HepG2 (cell line): ENCODE measurements around the gene INTS3. TPM values are rescaled to one million over a fixed set of nuclear protein-coding genes. Genes with fewer than 3 reads are reported as not detected.

ENCODE experiments used
- ATAC-seq: fragments of 200-7000 bp; cut with Tn5 transposase; 3 replicates; pipeline ENCODE4 v1.9.1; 2020; ENCODE audit warnings: mild to moderate bottlenecking, moderate library complexity
- BruUV-seq: library from RNA; stranded (reverse); fragments of 400-500 nt; replicated peaks from 2 replicates; lab custom pipeline; 2021; lab: Mats Ljungman, UMichigan
- CTCF ChIA-PET: fragments of 300-600 bp; formaldehyde crosslinking; extraction: SDS; loops from one replicate; lab custom pipeline; 2021; ENCODE audit warnings: low total read pairs, inconsistent platforms, low intra/inter-chr PET ratio; lab: Yijun Ruan, JAX
- POLR2A ChIA-PET: fragments of 350-600 bp; sonication (Branson Sonifier 250); formaldehyde crosslinking; loops from one replicate; lab custom pipeline; 2020; ENCODE audit warnings: antibody characterized with exemption, inconsistent platforms; lab: Yijun Ruan, JAX
- DNase-seq: peaks from one replicate; pipeline ENCODE4 v3.0.0-alpha.2; 2015; ENCODE audit warnings: low spot score
- FAIRE-seq: peaks from 3 replicates; lab custom pipeline; 2011; peaks lifted over from hg19 to GRCh38; lab: Jason Lieb, UNC
- H2AFZ ChIP-seq: one replicate; pipeline ENCODE4 v1.6.1; 2011; ENCODE audit warnings: low read length, inconsistent platforms
- H3K27ac ChIP-seq: fragments of 300-600 bp; 3 replicates; pipeline ENCODE4 v1.8.0; 2011; ENCODE audit warnings: mixed run types, mild to moderate bottlenecking, mixed read lengths, low read length, inconsistent platforms; ENCODE audit not compliant: insufficient read depth; ENCODE audit errors: extremely low read length
- H3K27me3 ChIP-seq, 2 experiments: fragments of 200-600 bp in 1 of 2; 2 replicates in 1 of 2; 3 replicates in 1 of 2; pipeline versions ENCODE4 v1.6.0 to v1.8.0; 2011; ENCODE audit warnings: low read length in 2 of 2, mild to moderate bottlenecking in 2 of 2, moderate library complexity in 2 of 2, inconsistent platforms in 1 of 2; ENCODE audit not compliant: insufficient read depth in 2 of 2, control insufficient read depth in 1 of 2
- H3K36me3 ChIP-seq, 2 experiments: fragments of 200-600 bp in 1 of 2; replicated peaks in 1 of 2; 2 replicates in 1 of 2; 3 replicates in 1 of 2; pipeline versions ENCODE4 v1.5.1 to v1.8.0; 2011; ENCODE audit warnings: low read length in 2 of 2, inconsistent platforms in 1 of 2; ENCODE audit not compliant: insufficient read depth in 2 of 2, control insufficient read depth in 1 of 2
- H3K4me1 ChIP-seq: 2 replicates; pipeline ENCODE4 v1.5.1; 2012; ENCODE audit warnings: low read length, inconsistent platforms; ENCODE audit not compliant: insufficient read depth
- H3K4me2 ChIP-seq: 2 replicates; pipeline ENCODE4 v1.6.0; 2011; ENCODE audit warnings: low read depth, low read length, inconsistent platforms
- H3K4me3 ChIP-seq, 3 experiments: fragments of 200-600 bp in 1 of 3; sonication (generic), shearing (Covaris generic) in 1 of 3; replicated peaks in 1 of 3; 2 replicates each; pipeline ENCODE4 v1.5.1; 2011 to 2016; ENCODE audit warnings: low read length in 3 of 3, inconsistent platforms in 2 of 3, low read depth in 2 of 3, mild to moderate bottlenecking in 2 of 3, control low read depth in 1 of 3, mixed read lengths in 1 of 3; ENCODE audit not compliant: insufficient read depth in 1 of 3
- H3K79me2 ChIP-seq: one replicate; pipeline ENCODE4 v1.6.1; 2011; ENCODE audit warnings: low read length, inconsistent platforms; ENCODE audit not compliant: insufficient read depth
- H3K9ac ChIP-seq: 2 replicates; pipeline ENCODE4 v1.6.0; 2011; ENCODE audit warnings: mild to moderate bottlenecking, low read depth, low read length, inconsistent platforms; ENCODE audit not compliant: insufficient read depth
- H3K9me3 ChIP-seq: 2 replicates; pipeline ENCODE4 v1.5.1; 2012; ENCODE audit warnings: mild to moderate bottlenecking, low read length
- H4K20me1 ChIP-seq: 2 replicates; pipeline ENCODE4 v1.6.0; 2011; ENCODE audit warnings: inconsistent platforms, mild to moderate bottlenecking, low read length, moderate library complexity; ENCODE audit not compliant: insufficient read depth
- HNF4G ChIP-seq, 2 experiments: sonication (generic) in 1 of 2; formaldehyde crosslinking in 1 of 2; IDR thresholded peaks; 2 replicates each; pipeline versions ENCODE4 v1.4.0 to v1.6.1; 2011 to 2020; ENCODE audit warnings: borderline replicate concordance in 2 of 2, low read depth in 2 of 2, mild to moderate bottlenecking in 2 of 2, low read length in 1 of 2, missing genetic modification reagents in 1 of 2, moderate library complexity in 1 of 2
- MATR3 ChIP-seq: sonication (generic); formaldehyde crosslinking; IDR thresholded peaks from 2 replicates; pipeline ENCODE4 v1.4.0; 2020; ENCODE audit warnings: missing genetic modification reagents
- NCOA1 ChIP-seq: sonication (generic); formaldehyde crosslinking; IDR thresholded peaks from 2 replicates; pipeline ENCODE4 v1.9.0; 2021; ENCODE audit warnings: missing genetic modification reagents
- PTBP1 ChIP-seq: fragments of 200-400 bp; formaldehyde crosslinking; IDR thresholded peaks from 2 replicates; pipeline ENCODE4 v1.6.1; 2018; ENCODE audit warnings: low read length, low read depth; ENCODE audit not compliant: poor library complexity, severe bottlenecking
- SNAPC2 ChIP-seq: sonication (generic); formaldehyde crosslinking; IDR thresholded peaks from 2 replicates; pipeline ENCODE4 v1.8.1; 2022; ENCODE audit warnings: mild to moderate bottlenecking, missing genetic modification reagents
- ZBTB20 ChIP-seq: sonication (generic); formaldehyde crosslinking; IDR thresholded peaks from 2 replicates; pipeline ENCODE4 v1.8.1; 2023; ENCODE audit warnings: missing genetic modification reagents, low read depth, mild to moderate bottlenecking, borderline replicate concordance
- ZNF224 ChIP-seq: sonication (generic); formaldehyde crosslinking; IDR thresholded peaks from 2 replicates; pipeline ENCODE4 v1.5.0; 2020; ENCODE audit warnings: mild to moderate bottlenecking, missing genetic modification reagents
- WGBS: methylation state at CpG from one replicate; pipeline ENCODE4 v1.1.6; 2017; ENCODE audit warnings: low lambda C conversion rate; 5-methylcytosine and 5-hydroxymethylcytosine counted together
- in situ Hi-C: cut with HindIII; loops from 2 replicates; pipeline ENCODE4 v1.10.0; 2017; ENCODE audit warnings: low pct_unique_long_range_greater_than_20kb; ENCODE audit not compliant: extremely low pct_ligation_motif_present
- intact Hi-C: fragments of 100-400 bp; cut with micrococcal nuclease; formaldehyde crosslinking; loops from one replicate; pipeline ENCODE4 v1.10.0; 2022; ENCODE audit not compliant: unreplicated experiment
- polyA plus RNA-seq, 8 experiments: library from polyadenylated mRNA; depleted of rRNA in 3 of 8; stranded (reverse) in 7 of 8; unstranded in 1 of 8; fragments of >200 nt; fragmentation: Illumina TruSeq in 4 of 8; extraction: Trizol in 4 of 8; gene quantifications; 2 replicates each; pipeline versions ENCODE4 v1.2.1 to v1.2.3, GENCODE V29; 2011 to 2016; ENCODE audit warnings: low read depth in 4 of 8, missing spikeins in 1 of 8, mixed read lengths in 1 of 8; ENCODE audit not compliant: insufficient read depth in 1 of 8
- total RNA-seq, 5 experiments: library from RNA; depleted of rRNA; stranded (reverse); fragments of >200 nt; fragmentation: Illumina TruSeq; extraction: Trizol; gene quantifications; 2 replicates each; pipeline ENCODE4 v1.2.3, GENCODE V29; 2016; ENCODE audit warnings: low read depth in 1 of 5
- TF ChIP-seq, protein P1 (sequence below): sonication (generic); formaldehyde crosslinking; IDR thresholded peaks from 2 replicates; pipeline ENCODE4 v1.5.0; 2020; ENCODE audit warnings: mild to moderate bottlenecking, missing genetic modification reagents, borderline replicate concordance
- TF ChIP-seq, protein P2 (sequence below): sonication (generic); formaldehyde crosslinking; IDR thresholded peaks from 2 replicates; pipeline ENCODE4 v1.4.0; 2020; ENCODE audit warnings: missing genetic modification reagents
- TF ChIP-seq, protein P3 (sequence below): sonication (generic); formaldehyde crosslinking; IDR thresholded peaks from 2 replicates; pipeline ENCODE4 v1.4.0; 2020; ENCODE audit warnings: mild to moderate bottlenecking, missing genetic modification reagents

INTS3 gene
- total and polyA plus RNA-seq, 2 of the 13 experiments (the other 11 are each of a cell fraction or from before 2014, with no cell fraction given) = 17.2 to 27.2 TPM

DNA sequence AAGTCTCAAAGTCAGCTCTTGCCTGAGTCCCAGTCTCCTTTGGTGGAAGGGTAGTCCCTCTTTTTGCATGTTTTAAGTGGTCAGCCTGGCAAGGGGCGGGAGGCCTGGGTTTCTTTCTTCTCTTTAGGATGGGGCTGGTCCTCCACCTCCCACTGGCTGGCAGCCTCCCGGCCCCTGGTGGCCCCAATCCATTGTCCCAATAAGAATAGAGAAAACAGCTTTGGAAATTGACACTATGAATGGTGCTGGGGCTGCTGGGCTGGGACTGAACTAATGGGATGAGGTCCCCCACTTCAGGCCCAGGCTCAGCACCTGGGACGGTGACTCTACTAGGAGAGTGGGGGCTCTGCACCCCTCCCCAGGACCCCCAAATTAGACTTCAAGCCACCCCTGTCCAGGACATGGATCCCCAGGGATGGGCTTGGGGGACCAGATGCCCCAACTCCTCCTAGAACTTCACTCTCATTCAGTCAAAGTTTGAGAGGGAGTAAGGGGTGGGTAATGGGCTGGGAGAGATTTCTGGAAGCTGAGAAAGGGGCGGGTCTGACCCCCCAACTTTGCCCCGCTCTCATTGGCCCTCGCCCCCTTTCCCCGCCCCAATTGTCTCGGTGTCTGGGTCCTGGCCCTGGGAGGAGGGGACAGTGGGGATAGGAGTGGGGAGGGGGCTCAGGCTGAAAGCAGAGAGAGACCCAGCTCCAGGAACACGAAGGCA, 65.6 kb downstream of the INTS3 start:
- H3K79me2 ChIP-seq = no peaks in the 10 kb centered on the region
- no peaks in the 10 kb centered on the region for H3K36me3 ChIP-seq
- no peak for DNase-seq
- BruUV-seq = no TSS peak
- no peak for FAIRE-seq
- H3K27me3 ChIP-seq = peaks cover 7 to 61% of the 10 kb centered on the region in 2 experiments; a peak in 4 of 5 replicates
- no peak overlapping the region for H2AFZ ChIP-seq
- 22% methylated on average over 6 of the region's 9 CpGs for WGBS
- in situ Hi-C loops (no loop called here), intact Hi-C loops (no loop called here)
- ATAC-seq = no peak
- CTCF ChIA-PET = no interaction called here
- no peak overlapping the region for H3K4me2 ChIP-seq
- H3K9me3 ChIP-seq = no peaks in the 10 kb centered on the region
- H3K4me3 ChIP-seq = no peak overlapping the region
- no peak overlapping the region for H3K27ac ChIP-seq
- POLR2A ChIA-PET = interaction anchor here (0.7 kb wide), 1 partner anchor 10 kb away, joined by 3 read pairs; no protein-coding TSS in a partner anchor
- H3K4me1 ChIP-seq = peaks cover 63% of the 10 kb centered on the region
- H4K20me1 ChIP-seq = no peaks in the 10 kb centered on the region
- TF ChIP-seq, protein P1, sequence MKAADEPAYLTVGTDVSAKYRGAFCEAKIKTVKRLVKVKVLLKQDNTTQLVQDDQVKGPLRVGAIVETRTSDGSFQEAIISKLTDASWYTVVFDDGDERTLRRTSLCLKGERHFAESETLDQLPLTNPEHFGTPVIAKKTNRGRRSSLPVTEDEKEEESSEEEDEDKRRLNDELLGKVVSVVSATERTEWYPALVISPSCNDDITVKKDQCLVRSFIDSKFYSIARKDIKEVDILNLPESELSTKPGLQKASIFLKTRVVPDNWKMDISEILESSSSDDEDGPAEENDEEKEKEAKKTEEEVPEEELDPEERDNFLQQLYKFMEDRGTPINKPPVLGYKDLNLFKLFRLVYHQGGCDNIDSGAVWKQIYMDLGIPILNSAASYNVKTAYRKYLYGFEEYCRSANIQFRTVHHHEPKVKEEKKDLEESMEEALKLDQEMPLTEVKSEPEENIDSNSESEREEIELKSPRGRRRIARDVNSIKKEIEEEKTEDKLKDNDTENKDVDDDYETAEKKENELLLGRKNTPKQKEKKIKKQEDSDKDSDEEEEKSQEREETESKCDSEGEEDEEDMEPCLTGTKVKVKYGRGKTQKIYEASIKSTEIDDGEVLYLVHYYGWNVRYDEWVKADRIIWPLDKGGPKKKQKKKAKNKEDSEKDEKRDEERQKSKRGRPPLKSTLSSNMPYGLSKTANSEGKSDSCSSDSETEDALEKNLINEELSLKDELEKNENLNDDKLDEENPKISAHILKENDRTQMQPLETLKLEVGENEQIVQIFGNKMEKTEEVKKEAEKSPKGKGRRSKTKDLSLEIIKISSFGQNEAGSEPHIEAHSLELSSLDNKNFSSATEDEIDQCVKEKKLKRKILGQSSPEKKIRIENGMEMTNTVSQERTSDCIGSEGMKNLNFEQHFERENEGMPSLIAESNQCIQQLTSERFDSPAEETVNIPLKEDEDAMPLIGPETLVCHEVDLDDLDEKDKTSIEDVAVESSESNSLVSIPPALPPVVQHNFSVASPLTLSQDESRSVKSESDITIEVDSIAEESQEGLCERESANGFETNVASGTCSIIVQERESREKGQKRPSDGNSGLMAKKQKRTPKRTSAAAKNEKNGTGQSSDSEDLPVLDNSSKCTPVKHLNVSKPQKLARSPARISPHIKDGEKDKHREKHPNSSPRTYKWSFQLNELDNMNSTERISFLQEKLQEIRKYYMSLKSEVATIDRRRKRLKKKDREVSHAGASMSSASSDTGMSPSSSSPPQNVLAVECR (CRISPR knock-in tag) = no peak
- TF ChIP-seq, protein P2, sequence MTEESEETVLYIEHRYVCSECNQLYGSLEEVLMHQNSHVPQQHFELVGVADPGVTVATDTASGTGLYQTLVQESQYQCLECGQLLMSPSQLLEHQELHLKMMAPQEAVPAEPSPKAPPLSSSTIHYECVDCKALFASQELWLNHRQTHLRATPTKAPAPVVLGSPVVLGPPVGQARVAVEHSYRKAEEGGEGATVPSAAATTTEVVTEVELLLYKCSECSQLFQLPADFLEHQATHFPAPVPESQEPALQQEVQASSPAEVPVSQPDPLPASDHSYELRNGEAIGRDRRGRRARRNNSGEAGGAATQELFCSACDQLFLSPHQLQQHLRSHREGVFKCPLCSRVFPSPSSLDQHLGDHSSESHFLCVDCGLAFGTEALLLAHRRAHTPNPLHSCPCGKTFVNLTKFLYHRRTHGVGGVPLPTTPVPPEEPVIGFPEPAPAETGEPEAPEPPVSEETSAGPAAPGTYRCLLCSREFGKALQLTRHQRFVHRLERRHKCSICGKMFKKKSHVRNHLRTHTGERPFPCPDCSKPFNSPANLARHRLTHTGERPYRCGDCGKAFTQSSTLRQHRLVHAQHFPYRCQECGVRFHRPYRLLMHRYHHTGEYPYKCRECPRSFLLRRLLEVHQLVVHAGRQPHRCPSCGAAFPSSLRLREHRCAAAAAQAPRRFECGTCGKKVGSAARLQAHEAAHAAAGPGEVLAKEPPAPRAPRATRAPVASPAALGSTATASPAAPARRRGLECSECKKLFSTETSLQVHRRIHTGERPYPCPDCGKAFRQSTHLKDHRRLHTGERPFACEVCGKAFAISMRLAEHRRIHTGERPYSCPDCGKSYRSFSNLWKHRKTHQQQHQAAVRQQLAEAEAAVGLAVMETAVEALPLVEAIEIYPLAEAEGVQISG = no peak
- TF ChIP-seq ZBTB20 (CRISPR knock-in tag) = no peak
- no peak for TF ChIP-seq HNF4G (IDR thresholded peaks at IDR 0.05; ENCODE audit: borderline replicate concordance, low read depth, low read length)
- no peak for TF ChIP-seq HNF4G (CRISPR knock-in tag; IDR thresholded peaks at IDR 0.05; ENCODE audit: borderline replicate concordance, low read depth)
- no peak for TF ChIP-seq MATR3 (CRISPR knock-in tag)
- TF ChIP-seq, protein P3, sequence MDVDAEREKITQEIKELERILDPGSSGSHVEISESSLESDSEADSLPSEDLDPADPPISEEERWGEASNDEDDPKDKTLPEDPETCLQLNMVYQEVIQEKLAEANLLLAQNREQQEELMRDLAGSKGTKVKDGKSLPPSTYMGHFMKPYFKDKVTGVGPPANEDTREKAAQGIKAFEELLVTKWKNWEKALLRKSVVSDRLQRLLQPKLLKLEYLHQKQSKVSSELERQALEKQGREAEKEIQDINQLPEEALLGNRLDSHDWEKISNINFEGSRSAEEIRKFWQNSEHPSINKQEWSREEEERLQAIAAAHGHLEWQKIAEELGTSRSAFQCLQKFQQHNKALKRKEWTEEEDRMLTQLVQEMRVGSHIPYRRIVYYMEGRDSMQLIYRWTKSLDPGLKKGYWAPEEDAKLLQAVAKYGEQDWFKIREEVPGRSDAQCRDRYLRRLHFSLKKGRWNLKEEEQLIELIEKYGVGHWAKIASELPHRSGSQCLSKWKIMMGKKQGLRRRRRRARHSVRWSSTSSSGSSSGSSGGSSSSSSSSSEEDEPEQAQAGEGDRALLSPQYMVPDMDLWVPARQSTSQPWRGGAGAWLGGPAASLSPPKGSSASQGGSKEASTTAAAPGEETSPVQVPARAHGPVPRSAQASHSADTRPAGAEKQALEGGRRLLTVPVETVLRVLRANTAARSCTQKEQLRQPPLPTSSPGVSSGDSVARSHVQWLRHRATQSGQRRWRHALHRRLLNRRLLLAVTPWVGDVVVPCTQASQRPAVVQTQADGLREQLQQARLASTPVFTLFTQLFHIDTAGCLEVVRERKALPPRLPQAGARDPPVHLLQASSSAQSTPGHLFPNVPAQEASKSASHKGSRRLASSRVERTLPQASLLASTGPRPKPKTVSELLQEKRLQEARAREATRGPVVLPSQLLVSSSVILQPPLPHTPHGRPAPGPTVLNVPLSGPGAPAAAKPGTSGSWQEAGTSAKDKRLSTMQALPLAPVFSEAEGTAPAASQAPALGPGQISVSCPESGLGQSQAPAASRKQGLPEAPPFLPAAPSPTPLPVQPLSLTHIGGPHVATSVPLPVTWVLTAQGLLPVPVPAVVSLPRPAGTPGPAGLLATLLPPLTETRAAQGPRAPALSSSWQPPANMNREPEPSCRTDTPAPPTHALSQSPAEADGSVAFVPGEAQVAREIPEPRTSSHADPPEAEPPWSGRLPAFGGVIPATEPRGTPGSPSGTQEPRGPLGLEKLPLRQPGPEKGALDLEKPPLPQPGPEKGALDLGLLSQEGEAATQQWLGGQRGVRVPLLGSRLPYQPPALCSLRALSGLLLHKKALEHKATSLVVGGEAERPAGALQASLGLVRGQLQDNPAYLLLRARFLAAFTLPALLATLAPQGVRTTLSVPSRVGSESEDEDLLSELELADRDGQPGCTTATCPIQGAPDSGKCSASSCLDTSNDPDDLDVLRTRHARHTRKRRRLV (CRISPR knock-in tag) = no peak
- TF ChIP-seq NCOA1 (CRISPR knock-in tag) = no peak
- no peak for TF ChIP-seq ZNF224 (CRISPR knock-in tag)
- no peak for TF ChIP-seq PTBP1
- no peak for TF ChIP-seq SNAPC2 (CRISPR knock-in tag)
- H3K9ac ChIP-seq = no peak overlapping the region
